ENCODE measurements around the gene DPH1.
A peak's percentile ranks its signal among the peaks of the same experiment; 100 is the strongest.

DPH1 gene

GRCh38 chr17:1997289-1997926 is 32.5 kb upstream of the DPH1 start:
- TF ChIP-seq LEF1 (IDR thresholded peaks at IDR 0.05; ENCODE audit: borderline replicate concordance) = no peak
- no peak for TF ChIP-seq FOXK2 (IDR thresholded peaks at IDR 0.05)
- no peak for DNase-seq (ENCODE audit: extremely low spot score)
- POLR2A ChIA-PET = interaction anchor here (1.0 kb wide), 1 partner anchor 14 kb away, joined by 4 read pairs; no protein-coding TSS in a partner anchor
- CTCF ChIA-PET = no interaction called here

- POLR2A ChIA-PET = interaction anchor here (1.0 to 1.5 kb wide), 2 partner anchors 14 to 18 kb away, joined by 3 to 4 read pairs; no protein-coding TSS in a partner anchor
These were observed 31.8 kb upstream of the DPH1 start for GRCh38 chr17:1997927-1998742.

GRCh38 chr17:1999557-2000251 is 30.2 kb upstream of the DPH1 start:
- TF ChIP-seq FOXA1 (IDR thresholded peaks at IDR 0.05) (no peak), HDGF (IDR thresholded peaks at IDR 0.05; ENCODE audit: borderline replicate concordance) (0 out of 2 replicates have a peak, but pooled peaks have one; percentile 22)
- ChIA-PET CTCF (interaction anchor here (0.9 kb wide), 1 partner anchor 12 kb away, joined by 4 read pairs; no protein-coding TSS in a partner anchor), POLR2A (interaction anchor here (0.8 to 1.5 kb wide), 4 partner anchors 19 to 29 kb away, joined by 3 read pairs; no protein-coding TSS in a partner anchor)
- DNase-seq (ENCODE audit: extremely low spot score) = no peak

More at GRCh38 chr17:1997927-1998742, 31.8 kb upstream of the DPH1 start:
- peak; percentile 35 for DNase-seq (ENCODE audit: extremely low spot score)
- TF ChIP-seq CTBP1 (IDR thresholded peaks at IDR 0.05; ENCODE audit: borderline replicate concordance) (no peak), HDGF (IDR thresholded peaks at IDR 0.05; ENCODE audit: borderline replicate concordance) (no peak), SUZ12 (IDR thresholded peaks at IDR 0.05) (no peak), FOXA1 (IDR thresholded peaks at IDR 0.05) (no peak), ZNF384 (IDR thresholded peaks at IDR 0.05) (no peak), SP1 (IDR thresholded peaks at IDR 0.05) (no peak), TARDBP (IDR thresholded peaks at IDR 0.05) (no peak)
- CTCF ChIA-PET = no interaction called here

GRCh38 chr17:2002767-2003329 is 27.1 kb upstream of the DPH1 start:
- POLR2A ChIA-PET = interaction anchor here (1.4 kb wide), 1 partner anchor 11 kb away, joined by 4 read pairs; no protein-coding TSS in a partner anchor
- no peak for TF ChIP-seq FOXK2 (IDR thresholded peaks at IDR 0.05)
- TF ChIP-seq HDGF (IDR thresholded peaks at IDR 0.05; ENCODE audit: borderline replicate concordance) = no peak
- no peak for TF ChIP-seq PKNOX1 (IDR thresholded peaks at IDR 0.05)
- no peak for TF ChIP-seq SUZ12 (IDR thresholded peaks at IDR 0.05)
- no peak for DNase-seq (ENCODE audit: extremely low spot score)
- CTCF ChIA-PET = no interaction called here

GRCh38 chr17:2003525-2003924 is 26.4 kb upstream of the DPH1 start:
- ChIA-PET POLR2A (no interaction called here), CTCF (no interaction called here)
- no peak for TF ChIP-seq PKNOX1 (IDR thresholded peaks at IDR 0.05)
- TF ChIP-seq BHLHE40 (IDR thresholded peaks at IDR 0.05; ENCODE audit: borderline replicate concordance) = no peak
- no peak for TF ChIP-seq FOXM1 (IDR thresholded peaks at IDR 0.05; ENCODE audit: borderline replicate concordance)
- no peak for TF ChIP-seq NFRKB (IDR thresholded peaks at IDR 0.05)
- no peak for TF ChIP-seq FOXA1 (IDR thresholded peaks at IDR 0.05)
- TF ChIP-seq HDGF (IDR thresholded peaks at IDR 0.05; ENCODE audit: borderline replicate concordance) = no peak
- TF ChIP-seq TARDBP (IDR thresholded peaks at IDR 0.05) = no peak
- no peak for TF ChIP-seq ARNT (IDR thresholded peaks at IDR 0.05)
- TF ChIP-seq ZNF384 (IDR thresholded peaks at IDR 0.05) = no peak
- no peak for TF ChIP-seq CTBP1 (IDR thresholded peaks at IDR 0.05; ENCODE audit: borderline replicate concordance)
- TF ChIP-seq ELF4 (IDR thresholded peaks at IDR 0.05) = no peak
- TF ChIP-seq SUZ12 (IDR thresholded peaks at IDR 0.05) = no peak
- no peak for TF ChIP-seq LEF1 (IDR thresholded peaks at IDR 0.05; ENCODE audit: borderline replicate concordance)
- no peak for DNase-seq (ENCODE audit: extremely low spot score)

- ChIA-PET POLR2A (no interaction called here), CTCF (no interaction called here)
- TF ChIP-seq ELF4 (IDR thresholded peaks at IDR 0.05) (no peak), ARNT (IDR thresholded peaks at IDR 0.05) (no peak), FOXK2 (IDR thresholded peaks at IDR 0.05) (no peak), NFRKB (IDR thresholded peaks at IDR 0.05) (no peak), SUZ12 (IDR thresholded peaks at IDR 0.05) (no peak), LEF1 (IDR thresholded peaks at IDR 0.05; ENCODE audit: borderline replicate concordance) (no peak), FOXA1 (IDR thresholded peaks at IDR 0.05) (no peak), SP1 (IDR thresholded peaks at IDR 0.05) (no peak), PKNOX1 (IDR thresholded peaks at IDR 0.05) (no peak), ZNF384 (IDR thresholded peaks at IDR 0.05) (no peak)
- no peak for DNase-seq (ENCODE audit: extremely low spot score)
These were observed 25.5 kb upstream of the DPH1 start for GRCh38 chr17:2004435-2004952.

Measured in HEK293T (cell line).